Measurements from ENCODE around the gene ATP2C1. TPM values are rescaled to one million over a fixed set of nuclear protein-coding genes. Genes with fewer than 3 reads are reported as not detected.
A peak's percentile ranks its signal among the peaks of the same experiment; 100 is the strongest.

ATP2C1 gene
- total and polyA plus RNA-seq, 2 experiments from 2014 or later, result 28.1 to 75.7 TPM

DNA sequence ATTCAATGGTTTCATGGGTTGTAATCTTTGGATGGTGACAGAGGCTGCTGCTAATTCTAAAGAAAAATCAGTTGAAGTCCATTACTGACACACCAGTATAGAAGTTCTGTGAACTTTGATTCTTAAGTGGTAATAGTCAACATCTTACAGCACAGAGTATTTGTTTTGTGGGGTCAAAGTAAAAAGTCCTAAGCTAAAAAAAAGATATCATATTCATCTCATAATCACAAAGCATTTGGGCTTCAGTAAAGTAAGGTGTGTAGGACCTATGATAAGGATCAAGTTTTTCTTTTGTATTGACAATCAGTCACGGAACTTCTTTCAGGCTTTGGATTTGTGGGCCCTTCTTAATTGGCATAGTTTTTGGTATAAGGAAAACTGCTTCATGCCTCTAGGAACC lies 131.7 kb downstream of the ATP2C1 start:
- 0 out of 2 replicates have a peak, but pooled peaks cover 3% of the 10 kb centered on the region for H3F3A ChIP-seq (replicated peaks; ENCODE audit: low read depth)
- ATAC-seq, result no peak
- no peak overlapping the region for H3K27ac ChIP-seq (ENCODE audit: low read depth)
- H4K20me1 ChIP-seq (replicated peaks; ENCODE audit: insufficient read depth), result 0 out of 2 replicates have a peak, but pooled peaks cover 4% of the 10 kb centered on the region
- H3K27me3 ChIP-seq (ENCODE audit: insufficient read depth), result no peaks in the 10 kb centered on the region
- peak overlapping the region; percentile 86; the same call in 1 of the 2 replicates for H3K27ac Mint-ChIP-seq
- H3K4me1 ChIP-seq (ENCODE audit: insufficient read depth), result peaks cover 14% of the 10 kb centered on the region; the same call in 1 of the 2 replicates
- H3K4me3 Mint-ChIP-seq, result peak overlapping the region; percentile 88
- H3K9me2 ChIP-seq (ENCODE audit: insufficient read depth), result no peaks in the 10 kb centered on the region
- TF ChIP-seq NANOG (IDR thresholded peaks at IDR 0.05; ENCODE audit: borderline replicate concordance) (no peak), STAT1 (IDR thresholded peaks at IDR 0.05; ENCODE audit: unreplicated experiment) (no peak), REST (IDR thresholded peaks at IDR 0.05; ENCODE audit: unreplicated experiment) (no peak), JUNB (IDR thresholded peaks at IDR 0.05; ENCODE audit: unreplicated experiment) (no peak), ZNF114 (CRISPR knock-in tag; IDR thresholded peaks at IDR 0.05) (no peak), EZH2 (IDR thresholded peaks at IDR 0.05; ENCODE audit: low read depth, unreplicated experiment) (no peak), CTCF (conservative IDR thresholded peaks at IDR 0.05; ENCODE audit: low read depth in 2 of 2) (no peak), CREB1 (CRISPR knock-in tag; IDR thresholded peaks at IDR 0.05; ENCODE audit: low read depth) (no peak), ZNF331 (CRISPR knock-in tag; IDR thresholded peaks at IDR 0.05; ENCODE audit: low read depth) (no peak), POLR2AphosphoS5 (IDR thresholded peaks at IDR 0.05; ENCODE audit: low read depth) (no peak), EZH2phosphoT487 (IDR thresholded peaks at IDR 0.05; ENCODE audit: unreplicated experiment) (no peak)
- TF ChIP-seq, protein P1, sequence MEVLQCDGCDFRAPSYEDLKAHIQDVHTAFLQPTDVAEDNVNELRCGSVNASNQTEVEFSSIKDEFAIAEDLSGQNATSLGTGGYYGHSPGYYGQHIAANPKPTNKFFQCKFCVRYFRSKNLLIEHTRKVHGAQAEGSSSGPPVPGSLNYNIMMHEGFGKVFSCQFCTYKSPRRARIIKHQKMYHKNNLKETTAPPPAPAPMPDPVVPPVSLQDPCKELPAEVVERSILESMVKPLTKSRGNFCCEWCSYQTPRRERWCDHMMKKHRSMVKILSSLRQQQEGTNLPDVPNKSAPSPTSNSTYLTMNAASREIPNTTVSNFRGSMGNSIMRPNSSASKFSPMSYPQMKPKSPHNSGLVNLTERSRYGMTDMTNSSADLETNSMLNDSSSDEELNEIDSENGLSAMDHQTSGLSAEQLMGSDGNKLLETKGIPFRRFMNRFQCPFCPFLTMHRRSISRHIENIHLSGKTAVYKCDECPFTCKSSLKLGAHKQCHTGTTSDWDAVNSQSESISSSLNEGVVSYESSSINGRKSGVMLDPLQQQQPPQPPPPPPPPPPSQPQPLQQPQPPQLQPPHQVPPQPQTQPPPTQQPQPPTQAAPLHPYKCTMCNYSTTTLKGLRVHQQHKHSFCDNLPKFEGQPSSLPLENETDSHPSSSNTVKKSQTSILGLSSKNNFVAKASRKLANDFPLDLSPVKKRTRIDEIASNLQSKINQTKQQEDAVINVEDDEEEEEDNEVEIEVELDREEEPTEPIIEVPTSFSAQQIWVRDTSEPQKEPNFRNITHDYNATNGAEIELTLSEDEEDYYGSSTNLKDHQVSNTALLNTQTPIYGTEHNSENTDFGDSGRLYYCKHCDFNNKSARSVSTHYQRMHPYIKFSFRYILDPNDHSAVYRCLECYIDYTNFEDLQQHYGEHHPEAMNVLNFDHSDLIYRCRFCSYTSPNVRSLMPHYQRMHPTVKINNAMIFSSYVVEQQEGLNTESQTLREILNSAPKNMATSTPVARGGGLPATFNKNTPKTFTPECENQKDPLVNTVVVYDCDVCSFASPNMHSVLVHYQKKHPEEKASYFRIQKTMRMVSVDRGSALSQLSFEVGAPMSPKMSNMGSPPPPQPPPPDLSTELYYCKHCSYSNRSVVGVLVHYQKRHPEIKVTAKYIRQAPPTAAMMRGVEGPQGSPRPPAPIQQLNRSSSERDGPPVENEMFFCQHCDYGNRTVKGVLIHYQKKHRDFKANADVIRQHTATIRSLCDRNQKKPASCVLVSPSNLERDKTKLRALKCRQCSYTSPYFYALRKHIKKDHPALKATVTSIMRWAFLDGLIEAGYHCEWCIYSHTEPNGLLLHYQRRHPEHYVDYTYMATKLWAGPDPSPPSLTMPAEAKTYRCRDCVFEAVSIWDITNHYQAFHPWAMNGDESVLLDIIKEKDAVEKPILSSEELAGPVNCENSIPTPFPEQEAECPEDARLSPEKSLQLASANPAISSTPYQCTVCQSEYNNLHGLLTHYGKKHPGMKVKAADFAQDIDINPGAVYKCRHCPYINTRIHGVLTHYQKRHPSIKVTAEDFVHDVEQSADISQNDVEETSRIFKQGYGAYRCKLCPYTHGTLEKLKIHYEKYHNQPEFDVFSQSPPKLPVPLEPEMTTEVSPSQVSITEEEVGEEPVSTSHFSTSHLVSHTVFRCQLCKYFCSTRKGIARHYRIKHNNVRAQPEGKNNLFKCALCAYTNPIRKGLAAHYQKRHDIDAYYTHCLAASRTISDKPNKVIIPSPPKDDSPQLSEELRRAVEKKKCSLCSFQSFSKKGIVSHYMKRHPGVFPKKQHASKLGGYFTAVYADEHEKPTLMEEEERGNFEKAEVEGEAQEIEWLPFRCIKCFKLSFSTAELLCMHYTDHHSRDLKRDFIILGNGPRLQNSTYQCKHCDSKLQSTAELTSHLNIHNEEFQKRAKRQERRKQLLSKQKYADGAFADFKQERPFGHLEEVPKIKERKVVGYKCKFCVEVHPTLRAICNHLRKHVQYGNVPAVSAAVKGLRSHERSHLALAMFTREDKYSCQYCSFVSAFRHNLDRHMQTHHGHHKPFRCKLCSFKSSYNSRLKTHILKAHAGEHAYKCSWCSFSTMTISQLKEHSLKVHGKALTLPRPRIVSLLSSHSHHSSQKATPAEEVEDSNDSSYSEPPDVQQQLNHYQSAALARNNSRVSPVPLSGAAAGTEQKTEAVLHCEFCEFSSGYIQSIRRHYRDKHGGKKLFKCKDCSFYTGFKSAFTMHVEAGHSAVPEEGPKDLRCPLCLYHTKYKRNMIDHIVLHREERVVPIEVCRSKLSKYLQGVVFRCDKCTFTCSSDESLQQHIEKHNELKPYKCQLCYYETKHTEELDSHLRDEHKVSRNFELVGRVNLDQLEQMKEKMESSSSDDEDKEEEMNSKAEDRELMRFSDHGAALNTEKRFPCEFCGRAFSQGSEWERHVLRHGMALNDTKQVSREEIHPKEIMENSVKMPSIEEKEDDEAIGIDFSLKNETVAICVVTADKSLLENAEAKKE (CRISPR knock-in tag; IDR thresholded peaks at IDR 0.05), result no peak
- TF ChIP-seq, protein P2, sequence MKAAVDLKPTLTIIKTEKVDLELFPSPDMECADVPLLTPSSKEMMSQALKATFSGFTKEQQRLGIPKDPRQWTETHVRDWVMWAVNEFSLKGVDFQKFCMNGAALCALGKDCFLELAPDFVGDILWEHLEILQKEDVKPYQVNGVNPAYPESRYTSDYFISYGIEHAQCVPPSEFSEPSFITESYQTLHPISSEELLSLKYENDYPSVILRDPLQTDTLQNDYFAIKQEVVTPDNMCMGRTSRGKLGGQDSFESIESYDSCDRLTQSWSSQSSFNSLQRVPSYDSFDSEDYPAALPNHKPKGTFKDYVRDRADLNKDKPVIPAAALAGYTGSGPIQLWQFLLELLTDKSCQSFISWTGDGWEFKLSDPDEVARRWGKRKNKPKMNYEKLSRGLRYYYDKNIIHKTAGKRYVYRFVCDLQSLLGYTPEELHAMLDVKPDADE (IDR thresholded peaks at IDR 0.05), result no peak
- no peak overlapping the region for H2AFZ ChIP-seq
- peak overlapping the region; percentile 96 for H3K4me2 ChIP-seq
- no peaks in the 10 kb centered on the region for H3K9me3 Mint-ChIP-seq
- peak overlapping the region; percentile 67 for H3K4me3 ChIP-seq
- H3K36me3 ChIP-seq (ENCODE audit: insufficient read depth), result no peaks in the 10 kb centered on the region; the same call in 1 of the 2 replicates
- H3K36me3 Mint-ChIP-seq (ENCODE audit: low read depth), result peaks cover 7% of the 10 kb centered on the region; the same call in 1 of the 3 replicates
- H3K4me1 Mint-ChIP-seq, result peaks cover 13% of the 10 kb centered on the region
- no peaks in the 10 kb centered on the region for H3K79me2 ChIP-seq (replicated peaks; ENCODE audit: insufficient read depth)
- H3K27me3 Mint-ChIP-seq (ENCODE audit: insufficient read depth, low read depth, poor library complexity), result no peaks in the 10 kb centered on the region
- DNase-seq (ENCODE audit: low spot score), result no peak

All from GM23338 (cell line).